Islet precursor cell (in vitro differentiated cells): ENCODE results near the gene MAGEB1.

ENCODE experiments used
- DNase-seq: peaks from one replicate; pipeline ENCODE4 v3.0.0-alpha.2; 2018

The MAGEB1 gene, protein sequence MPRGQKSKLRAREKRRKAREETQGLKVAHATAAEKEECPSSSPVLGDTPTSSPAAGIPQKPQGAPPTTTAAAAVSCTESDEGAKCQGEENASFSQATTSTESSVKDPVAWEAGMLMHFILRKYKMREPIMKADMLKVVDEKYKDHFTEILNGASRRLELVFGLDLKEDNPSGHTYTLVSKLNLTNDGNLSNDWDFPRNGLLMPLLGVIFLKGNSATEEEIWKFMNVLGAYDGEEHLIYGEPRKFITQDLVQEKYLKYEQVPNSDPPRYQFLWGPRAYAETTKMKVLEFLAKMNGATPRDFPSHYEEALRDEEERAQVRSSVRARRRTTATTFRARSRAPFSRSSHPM

DNA sequence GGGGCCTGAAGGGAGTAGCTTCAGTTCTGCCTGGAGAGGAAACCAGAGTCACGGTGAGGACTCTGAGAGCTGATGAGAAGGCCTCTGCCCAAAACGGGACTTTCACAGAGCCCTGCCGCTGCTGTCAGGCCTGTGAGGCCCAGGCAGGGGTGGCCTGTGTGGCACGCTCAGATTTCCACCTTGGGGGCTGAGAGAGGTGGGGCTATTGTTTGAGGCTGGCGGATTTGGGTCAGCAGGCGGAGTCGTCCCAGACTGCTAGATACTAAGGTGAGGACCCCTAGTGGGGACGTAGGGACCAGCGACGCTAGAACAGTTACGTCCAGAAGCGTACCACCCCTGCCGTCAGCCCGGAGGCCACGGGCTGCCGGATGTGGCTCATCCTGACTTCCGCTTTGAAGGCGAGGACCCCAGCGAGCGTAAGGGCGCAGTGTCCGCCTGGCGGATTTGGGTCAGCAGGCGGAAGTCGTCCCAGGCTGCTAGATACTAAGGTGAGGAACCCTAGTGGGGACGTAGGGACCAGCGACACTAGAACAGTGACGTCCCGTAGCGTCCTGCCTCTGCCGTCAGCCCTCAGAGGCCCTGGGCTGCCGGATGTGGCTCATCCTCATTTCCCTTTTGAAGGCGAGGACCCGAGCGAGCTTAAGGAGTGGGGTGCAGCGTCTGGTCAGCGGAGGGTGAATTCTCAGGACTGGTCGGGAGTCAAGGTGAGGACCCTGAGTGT, at the start of gene MAGEB1:
MAGEB1 (plus strand) TSS at position 378 of the 721 bp plus-strand sequence. CDS start 3,348 bp downstream, outside the sequence.
- no peak for DNase-seq

DNA sequence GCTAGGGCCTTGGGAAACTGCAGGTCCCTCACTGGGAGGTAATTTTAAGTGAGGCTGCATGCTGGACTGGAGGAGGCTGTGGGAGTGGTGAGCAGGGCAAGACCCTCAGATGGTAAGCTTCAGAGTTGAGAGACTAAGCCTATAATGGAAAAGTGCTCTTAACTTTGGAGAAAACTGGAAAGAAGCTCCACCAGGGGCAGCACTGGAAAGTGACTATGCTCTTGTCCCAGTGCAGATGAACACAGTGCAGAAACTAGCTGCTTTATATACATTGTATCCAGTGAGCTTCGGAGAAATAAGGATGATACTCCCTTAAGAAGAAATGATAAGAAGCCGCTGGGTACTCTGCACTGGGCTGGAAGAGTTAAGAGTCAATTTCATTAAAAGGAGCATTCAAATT, 34.8 kb upstream of the MAGEB1 start:
- no peak for DNase-seq

DNA sequence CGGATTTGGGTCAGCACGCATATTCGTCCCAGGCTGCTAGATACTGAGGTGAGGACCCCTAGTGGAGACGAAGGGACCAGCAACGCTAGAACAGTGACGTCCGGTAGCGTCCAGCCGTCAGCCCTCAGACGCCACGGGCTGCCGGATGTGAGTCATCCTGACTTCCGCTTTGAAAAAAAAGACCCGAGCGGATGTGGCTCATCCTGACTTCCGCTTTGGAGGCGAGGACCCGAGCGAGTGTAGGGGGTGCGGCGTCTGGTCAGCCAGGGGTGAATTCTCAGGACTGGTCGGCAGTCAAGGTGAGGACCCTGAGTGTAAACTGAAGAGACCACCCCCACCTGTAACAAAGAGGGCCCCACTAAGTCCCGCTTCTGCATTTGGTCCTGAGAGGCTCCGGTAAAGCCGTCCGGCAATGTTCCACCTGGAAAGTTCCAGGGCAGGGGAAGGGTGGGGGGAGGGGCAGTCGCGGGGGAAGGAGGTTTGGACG, 31.5 kb upstream of the MAGEB1 start, which contains the start of gene MAGEB2:
MAGEB2 (plus strand) TSS at position 207 of the 487 bp plus-strand sequence. CDS start 3,018 bp downstream, outside the sequence.
- DNase-seq: no peak

DNA sequence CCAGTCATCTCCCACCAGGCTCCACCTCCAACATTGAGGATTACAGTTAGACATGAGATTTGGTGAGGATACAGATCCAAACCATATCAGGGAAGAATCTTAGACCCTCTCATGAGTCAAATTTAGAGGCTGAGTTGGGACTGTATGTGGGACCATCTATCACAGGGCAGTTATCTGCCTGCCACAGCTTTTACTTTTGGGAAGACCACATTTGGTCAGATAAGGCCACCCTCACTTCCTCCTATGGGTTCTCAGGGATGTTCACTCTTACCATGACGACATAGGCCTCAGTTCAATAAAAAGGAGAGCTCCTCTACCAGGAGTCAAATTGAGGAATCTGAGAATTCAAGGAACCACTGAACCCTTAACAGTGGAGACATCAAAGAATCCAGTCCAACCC, 29.5 kb upstream of the MAGEB1 start:
- DNase-seq: no peak

DNA sequence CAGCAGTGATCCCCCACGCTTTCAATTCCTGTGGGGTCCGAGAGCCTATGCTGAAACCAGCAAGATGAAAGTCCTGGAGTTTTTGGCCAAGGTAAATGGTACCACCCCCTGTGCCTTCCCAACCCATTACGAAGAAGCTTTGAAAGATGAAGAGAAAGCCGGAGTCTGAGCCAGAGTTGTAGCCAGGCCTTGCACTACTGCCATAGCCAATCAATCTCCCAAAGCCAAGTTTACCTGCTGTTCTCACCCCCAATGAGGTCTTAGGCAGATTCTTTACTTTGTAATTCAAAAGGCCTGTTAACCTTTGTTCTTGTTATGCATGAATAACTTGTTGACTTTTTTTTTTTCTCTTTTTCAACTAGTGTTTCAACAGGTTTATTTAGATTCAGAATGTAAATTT, 27.6 kb upstream of the MAGEB1 start:
- no peak for DNase-seq

DNA sequence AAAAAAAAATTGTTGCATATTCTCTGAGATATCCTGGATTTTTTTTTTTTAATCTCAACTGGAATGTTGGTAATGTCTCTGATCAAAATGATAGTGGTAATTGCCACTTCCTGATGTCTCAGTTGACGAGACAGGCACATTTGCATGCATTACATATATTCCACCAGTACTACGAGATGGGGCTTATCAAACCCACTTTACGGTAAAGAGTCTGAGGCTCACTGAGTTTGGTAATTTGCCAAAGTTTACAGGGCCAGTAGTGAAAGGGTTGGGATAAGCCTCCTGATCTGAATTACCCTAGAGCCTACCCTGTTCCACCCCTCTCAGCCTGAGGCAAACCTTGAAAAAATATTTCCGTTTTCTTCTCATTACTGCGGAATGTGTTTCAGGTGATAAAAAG, 26.3 kb upstream of the MAGEB1 start:
- no peak for DNase-seq

DNA sequence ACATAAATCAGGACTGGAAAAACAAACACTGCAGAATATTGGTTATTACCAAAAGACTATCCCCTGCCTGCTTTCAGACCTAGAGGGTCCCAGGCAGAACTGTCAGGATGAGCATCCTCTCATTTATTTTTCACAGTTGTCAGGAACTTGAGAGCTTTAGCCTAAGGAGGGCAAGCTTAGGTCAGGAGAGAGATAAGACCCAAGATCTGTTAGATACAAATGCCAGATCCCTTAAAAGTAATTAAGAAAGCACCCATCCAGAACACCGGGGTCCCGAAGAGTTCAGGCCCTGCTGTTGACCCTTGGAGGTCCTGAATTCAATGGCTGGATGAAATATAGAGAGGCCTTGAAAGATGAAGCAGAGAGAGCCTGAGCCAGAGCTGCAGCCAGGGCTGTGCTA, 22.4 kb upstream of the MAGEB1 start:
- DNase-seq: no peak

DNA sequence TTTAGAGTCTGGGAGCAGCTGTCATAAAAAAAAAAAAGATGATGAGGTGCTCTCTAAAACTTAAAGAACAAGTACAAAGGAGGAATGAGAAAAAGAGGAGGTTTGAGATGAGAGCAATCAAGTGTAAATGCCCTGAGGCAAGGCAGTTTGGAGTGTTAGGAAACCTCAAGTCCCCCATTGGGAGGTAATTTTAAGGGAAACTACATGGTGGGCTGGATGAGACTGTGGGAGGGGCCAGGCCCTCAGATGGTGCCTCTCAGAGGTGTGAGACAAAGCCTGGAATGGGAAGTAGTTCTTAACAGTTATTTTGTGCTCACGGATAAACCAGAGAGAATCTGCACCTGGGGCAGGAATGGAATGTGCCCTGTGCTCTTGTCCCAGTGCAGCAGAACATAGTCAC, 18.4 kb upstream of the MAGEB1 start:
- no peak for DNase-seq

DNA sequence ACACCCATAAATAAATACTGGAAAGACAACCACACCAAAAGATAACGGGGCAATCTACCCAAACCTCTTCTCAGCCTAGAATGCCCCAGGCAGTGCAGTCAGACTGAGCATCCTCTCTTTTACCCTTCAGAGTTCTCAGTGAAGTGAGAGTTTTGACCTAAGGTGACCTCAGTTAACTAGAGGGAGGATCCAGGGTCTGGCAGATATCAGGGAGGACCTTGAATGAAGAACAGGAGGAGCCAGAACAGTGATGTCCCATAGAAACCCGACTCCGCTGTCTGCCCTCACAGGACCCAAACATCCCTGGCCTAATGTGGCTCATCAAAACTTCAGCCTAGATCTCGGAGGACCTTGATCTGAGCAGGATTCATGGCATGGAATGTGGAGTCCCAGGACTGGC, 16.6 kb upstream of the MAGEB1 start, which contains the start of gene MAGEB3:
MAGEB3 (plus strand) TSS at position 263 of the 400 bp plus-strand sequence. CDS start 5,268 bp downstream, outside the sequence.
- DNase-seq: peak; percentile 62

DNA sequence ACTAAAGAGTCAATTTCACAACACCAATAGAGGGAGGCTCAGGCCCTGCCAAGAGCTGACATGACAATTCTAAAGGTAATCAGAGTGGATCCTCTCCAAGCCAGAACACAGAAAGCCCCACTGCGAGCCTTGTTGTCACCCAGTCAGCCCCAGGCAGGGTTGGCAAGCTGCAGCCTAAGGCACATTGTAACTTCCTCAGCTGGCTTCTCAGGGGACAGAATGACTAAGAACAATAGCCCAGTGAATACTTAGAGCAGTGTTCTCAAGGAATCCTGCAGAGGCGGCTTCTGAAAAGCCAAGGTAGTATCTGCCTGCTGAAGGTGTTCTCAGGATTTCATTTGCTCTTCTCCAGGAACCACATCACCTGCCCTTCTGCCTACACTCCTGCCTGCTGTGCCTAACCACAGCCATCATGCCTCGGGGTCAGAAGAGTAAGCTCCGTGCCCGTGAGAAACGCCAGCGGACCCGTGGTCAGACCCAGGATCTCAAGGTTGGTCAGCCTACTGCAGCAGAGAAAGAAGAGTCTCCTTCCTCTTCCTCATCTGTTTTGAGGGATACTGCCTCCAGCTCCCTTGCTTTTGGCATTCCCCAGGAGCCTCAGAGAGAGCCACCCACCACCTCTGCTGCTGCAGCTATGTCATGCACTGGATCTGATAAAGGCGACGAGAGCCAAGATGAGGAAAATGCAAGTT, 5.1 kb upstream of the MAGEB1 start, which contains the start of gene MAGEB4:
MAGEB4 (plus strand) TSS at position 277 of the 692 bp plus-strand sequence; CDS start at position 413, 136 bp downstream.
- peak; percentile 60 for DNase-seq

DNA sequence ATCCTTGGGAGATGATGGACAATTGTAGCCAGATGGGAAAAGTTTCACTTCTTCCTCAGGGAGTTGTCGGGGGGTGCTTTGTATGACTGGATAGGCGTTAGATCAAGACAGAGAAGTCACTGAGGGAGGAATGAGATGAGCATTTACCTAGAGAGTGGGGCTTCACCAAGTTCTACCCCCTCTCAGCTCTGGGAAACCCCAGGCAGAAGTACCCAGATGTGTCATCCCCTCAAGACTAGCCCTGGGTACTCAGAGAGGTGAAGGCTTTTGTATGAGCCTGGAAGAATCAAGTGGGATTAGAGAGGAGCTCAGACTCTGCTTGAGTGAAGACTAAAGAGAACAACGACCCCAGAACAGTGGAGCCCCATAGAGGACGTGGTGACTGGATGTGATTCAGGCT, 1.9 kb downstream of the MAGEB1 start:
- DNase-seq: no peak

DNA sequence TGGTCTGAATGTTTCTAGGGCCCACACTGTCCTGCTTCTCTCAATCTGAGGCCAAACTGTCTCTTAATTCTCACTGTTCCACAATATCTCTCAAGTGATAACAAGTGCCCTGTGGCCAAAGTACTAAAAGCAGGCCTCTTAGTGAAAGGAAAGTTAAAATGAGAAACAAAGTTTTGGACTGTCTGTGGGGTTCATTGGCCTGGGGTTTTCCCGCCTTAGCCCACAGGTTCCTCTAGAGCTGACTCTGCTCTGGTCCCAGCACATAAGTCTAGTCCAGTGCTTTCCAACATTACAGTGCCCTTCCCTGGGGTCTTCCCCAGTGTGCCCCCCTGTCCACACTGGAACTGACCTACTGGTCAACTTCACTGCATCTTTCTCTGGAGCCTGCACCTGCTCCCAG, 6.3 kb downstream of the MAGEB1 start:
- no peak for DNase-seq

DNA sequence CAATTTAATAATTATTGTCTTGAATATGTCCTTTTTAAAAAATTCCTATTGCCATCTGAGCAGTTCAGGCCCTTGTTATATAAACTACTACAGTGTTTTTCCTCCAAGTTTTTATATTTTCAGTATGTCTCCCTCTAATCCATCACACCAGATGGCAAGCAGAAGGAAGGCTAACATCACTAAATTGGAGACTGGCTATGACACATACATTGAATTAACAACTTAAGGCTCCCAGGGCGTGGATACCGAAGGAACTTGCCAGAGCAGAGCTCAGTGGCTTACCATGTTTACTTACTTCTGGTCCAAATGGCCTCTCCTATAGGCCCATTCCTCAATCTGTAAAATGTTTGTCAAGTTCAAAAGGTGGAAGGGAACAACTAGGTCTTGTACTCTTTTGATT, 13.0 kb downstream of the MAGEB1 start:
- no peak for DNase-seq

DNA sequence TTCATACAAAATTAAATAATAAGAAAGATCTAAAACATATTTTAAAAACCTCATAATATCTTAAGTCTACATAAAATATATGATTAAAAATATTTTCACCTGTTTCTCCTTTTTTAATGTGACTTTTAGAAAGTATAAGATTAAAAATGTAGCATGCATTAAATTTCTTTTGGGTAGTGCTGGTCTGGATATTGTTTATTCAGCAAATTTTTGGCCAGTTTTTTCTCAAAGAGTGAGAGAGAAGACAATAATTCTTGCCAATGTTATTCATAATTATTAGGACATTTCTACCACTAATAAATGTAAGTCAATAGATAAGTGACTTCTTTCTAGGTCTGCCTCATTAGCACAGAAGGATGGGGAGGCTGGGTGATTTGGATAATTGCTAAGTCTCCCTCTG, 14.1 kb downstream of the MAGEB1 start:
- DNase-seq: no peak

DNA sequence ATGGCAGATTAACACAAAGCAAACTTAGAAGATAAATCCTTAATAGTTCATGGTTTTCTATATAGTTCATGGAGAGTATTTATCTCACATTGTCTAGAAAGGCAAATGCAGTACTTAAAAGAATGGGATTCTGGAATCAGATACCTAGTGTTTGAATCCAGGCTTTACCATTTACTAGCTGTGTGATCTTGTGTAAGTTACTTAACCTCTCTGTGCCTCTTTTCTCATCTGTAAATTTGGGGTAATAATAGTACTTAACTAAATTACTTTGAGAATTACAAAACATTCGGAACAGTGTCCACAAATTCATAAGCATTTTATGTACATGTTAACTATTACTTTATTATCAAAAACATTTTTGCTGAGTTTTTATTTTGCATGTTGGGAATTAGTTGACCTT, 15.8 kb downstream of the MAGEB1 start:
- no peak for DNase-seq

DNA sequence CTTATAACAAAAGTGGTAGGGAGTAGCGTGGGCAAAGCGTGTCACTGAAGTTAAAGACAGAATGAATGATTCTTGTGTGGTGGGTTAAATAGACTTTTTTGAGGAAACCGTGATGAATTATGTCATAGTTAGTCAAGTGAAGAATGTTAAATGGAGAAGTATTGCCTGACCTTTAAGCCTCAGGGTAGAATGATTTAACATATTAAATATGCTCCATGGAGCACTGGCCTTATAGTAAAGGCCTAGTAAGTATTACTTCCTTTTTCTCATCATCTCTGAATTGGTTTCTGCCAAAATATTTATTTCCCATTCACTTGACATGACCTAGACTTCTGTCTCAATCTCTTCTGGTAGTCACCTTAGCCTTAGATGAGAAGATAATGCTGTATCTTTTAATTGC, 23.7 kb downstream of the MAGEB1 start:
- no peak for DNase-seq

DNA sequence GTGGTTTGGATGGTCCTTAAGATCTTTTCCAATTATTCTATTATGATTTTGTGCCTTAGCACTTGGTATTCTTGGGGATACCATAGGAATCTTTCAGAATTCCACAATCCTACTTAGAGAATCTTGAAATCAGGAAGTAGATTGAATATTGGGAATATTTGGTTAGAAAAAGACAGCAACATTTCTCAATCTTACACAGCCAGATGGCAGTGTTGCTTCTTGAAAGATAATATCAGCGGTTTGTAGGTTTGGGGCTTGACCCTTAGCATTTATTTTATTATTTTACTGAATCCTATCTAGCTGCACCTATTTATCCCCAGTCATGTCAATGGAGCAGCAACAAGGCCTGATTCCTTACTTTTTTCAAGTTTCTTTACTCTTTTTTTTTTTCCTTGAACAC, 28.6 kb downstream of the MAGEB1 start:
- no peak for DNase-seq

DNA sequence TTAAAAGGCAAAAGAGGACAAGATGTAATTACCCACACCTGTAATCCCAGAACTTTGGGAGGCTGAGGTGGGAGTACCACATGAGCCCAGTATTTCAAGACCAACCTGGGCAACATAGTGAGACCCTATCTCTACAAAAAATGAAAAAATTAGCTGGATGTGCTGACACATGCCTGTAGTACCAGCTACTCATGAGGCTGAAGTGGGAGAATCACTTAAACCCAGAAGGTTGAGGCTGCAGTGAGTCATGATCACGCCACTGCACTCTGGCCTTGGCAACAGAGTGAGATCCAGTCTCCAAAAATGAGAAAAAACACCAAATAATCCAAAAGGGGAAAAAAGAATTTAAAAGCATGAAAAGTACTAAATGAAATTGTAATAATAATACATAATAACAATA, 31.4 kb downstream of the MAGEB1 start:
- no peak for DNase-seq

DNA sequence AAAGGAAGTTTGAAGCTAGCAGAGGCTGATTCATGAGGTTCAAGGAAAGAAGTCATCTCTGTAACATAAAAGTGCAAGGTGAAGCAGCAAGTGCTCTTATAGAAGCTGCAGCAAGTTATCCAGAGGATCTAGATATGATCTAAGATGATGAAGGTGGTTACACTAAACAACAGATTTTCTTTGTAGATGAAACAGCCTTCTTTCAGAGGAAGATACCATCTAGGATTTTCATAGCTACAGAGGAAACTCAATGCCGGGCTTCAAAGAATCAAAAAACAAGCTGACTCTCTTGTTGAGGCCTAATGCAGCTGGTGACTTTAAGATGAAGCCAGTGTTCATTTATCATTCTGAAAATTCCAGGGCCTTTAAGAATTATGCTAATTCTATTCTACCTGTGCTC, 33.5 kb downstream of the MAGEB1 start:
- no peak for DNase-seq

DNA sequence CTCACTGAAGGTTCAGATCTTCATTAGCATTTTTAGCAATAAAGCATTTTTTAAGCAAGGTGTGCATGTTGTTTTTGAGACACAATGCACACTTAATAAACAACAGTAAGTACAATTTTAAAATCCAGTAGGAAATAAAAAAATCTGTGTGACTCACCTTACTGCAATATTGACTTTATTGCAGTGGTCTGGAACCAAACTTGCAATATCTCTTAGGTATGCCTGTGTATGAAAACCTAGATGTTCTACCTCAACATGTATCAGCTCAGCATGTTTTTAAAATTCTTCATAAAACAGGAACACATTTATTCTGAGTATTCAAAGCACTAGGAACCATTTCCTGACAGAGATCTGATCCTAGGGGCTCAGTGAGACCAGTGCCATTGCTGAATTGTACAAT, 35.6 kb downstream of the MAGEB1 start:
- DNase-seq: no peak

DNA sequence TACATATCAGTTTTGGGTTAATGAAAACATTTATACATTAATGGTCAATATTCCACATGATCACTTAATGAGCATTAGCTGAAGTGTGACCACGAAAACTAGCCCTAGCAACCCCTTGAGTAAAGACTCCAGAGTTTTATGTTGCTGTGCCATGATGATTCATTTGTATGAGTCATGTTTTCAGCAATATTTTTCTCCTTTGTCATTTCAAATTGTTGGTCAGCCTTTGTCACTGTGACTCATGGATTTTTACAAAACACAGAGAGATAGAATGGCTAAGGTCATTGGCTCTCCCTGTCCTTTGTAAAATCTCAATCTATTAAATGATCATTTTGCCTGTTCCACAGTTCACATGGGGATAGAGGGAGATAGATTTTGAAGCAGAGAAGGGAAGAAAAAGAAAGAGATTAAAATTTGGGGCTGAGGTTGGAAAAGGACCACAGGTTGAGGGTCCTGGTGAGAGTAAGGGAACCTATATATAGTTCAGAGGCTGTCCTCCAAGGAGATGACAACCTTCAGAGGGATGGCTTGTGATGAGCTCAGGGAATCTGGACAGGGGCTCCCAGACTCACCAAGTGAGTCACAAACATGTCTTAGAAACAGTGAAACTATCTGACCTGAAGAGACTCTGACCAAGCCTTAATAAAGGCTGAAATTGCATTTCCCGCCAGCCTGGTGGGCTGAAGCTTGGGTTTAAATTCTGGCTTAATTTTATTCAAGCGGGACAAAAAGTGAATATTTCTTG, 36.7 kb downstream of the MAGEB1 start:
- peak; percentile 56 for DNase-seq

DNA sequence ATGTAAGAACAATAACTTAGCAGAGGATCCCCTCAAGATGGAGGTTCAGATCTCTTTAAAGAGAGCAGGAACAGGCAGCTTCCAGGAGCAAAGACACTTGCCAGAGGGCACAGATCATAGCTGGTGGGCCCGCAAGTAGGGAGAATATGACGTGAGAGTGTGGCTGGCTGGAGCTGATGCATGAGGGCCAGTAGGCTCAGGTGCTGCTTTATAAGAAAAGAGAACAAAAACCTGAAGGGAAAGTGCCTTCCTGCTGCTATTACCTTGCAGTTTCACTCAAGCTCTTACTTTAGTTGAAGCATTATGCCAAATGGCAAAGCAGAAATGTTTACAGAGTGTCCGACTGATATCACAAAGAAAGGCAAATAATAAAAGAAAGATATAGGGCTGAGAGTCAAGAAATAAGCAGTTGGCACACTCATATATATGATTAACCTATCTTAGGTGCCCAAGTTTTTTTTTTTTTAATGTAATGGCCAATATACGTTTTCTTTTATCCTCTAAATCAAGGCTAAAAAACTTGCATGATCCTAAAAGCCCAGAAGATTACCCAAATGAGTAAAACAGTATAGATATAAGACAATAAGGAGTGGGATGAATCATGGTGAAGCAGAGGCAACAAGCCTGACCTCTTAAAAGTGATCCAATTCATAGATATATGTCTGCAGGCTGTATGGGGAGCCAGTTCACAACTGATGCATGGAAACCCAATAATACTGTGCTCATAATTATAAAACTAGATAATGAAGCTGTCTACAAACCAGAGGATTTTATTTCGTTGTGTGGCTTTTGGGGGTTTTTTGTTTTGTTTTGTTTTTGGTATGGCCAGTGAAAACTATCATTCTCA, 49.7 kb downstream of the MAGEB1 start:
- DNase-seq: no peak
